Panc1 (cell line): ENCODE measurements around the gene RAD17. TPM values are rescaled to one million over a fixed set of nuclear protein-coding genes. Genes with fewer than 3 reads are reported as not detected.
A peak's percentile ranks its signal among the peaks of the same experiment; 100 is the strongest.
"Not testable (repeated sequence)": the region's sequence is repeated elsewhere in the genome, so short reads cannot be mapped to it uniquely, and the experiment has no call there.

Source experiments
- ATAC-seq: fragments of 200-7000 bp; cut with Tn5 transposase; 2 replicates; pipeline ENCODE4 v1.9.1; 2020; ENCODE audit warnings: mild to moderate bottlenecking, moderate library complexity
- BruUV-seq: library from RNA; stranded (reverse); fragments of 400-500 nt; replicated peaks from 2 replicates; lab custom pipeline; 2021; lab: Mats Ljungman, UMichigan
- CTCF ChIA-PET: fragments of 300-600 bp; sonication (Branson Sonifier 250); formaldehyde crosslinking; loops from one replicate; lab custom pipeline; 2022; ENCODE audit warnings: antibody characterized with exemption; lab: Charles Lee
- POLR2A ChIA-PET: fragments of 300-600 bp; sonication (Branson Sonifier 250); formaldehyde crosslinking; loops from one replicate; lab custom pipeline; 2022; ENCODE audit warnings: antibody characterized with exemption; lab: Charles Lee
- DNase-seq: peaks from one replicate; pipeline ENCODE4 v3.0.0-alpha.2; 2010; ENCODE audit warnings: low read depth, low spot score
- H3K27ac ChIP-seq: 2 replicates; pipeline ENCODE4 v1.5.1; 2011; ENCODE audit warnings: mild to moderate bottlenecking, low read length, inconsistent platforms
- H3K27me3 ChIP-seq: fragments of 200-500 bp; sonication (Bioruptor generic); 2 replicates; pipeline ENCODE4 v1.6.0; 2014; ENCODE audit warnings: low read length, inconsistent platforms; ENCODE audit not compliant: control insufficient read depth, insufficient read depth
- H3K36me3 ChIP-seq: fragments of 200-500 bp; sonication (Bioruptor generic); 2 replicates; pipeline ENCODE4 v1.5.1; 2014; ENCODE audit warnings: inconsistent platforms, mild to moderate bottlenecking, low read length, moderate library complexity; ENCODE audit not compliant: control insufficient read depth, insufficient read depth
- H3K4me1 ChIP-seq: 2 replicates; pipeline ENCODE4 v1.5.1; 2011; ENCODE audit warnings: inconsistent platforms, mild to moderate bottlenecking, low read length, moderate library complexity; ENCODE audit not compliant: control insufficient read depth, insufficient read depth
- H3K4me3 ChIP-seq, 2 experiments: 2 replicates each; pipeline ENCODE4 v1.5.1; 2011 to 2012; ENCODE audit warnings: low read depth in 2 of 2, low read length in 2 of 2, mild to moderate bottlenecking in 2 of 2, inconsistent platforms in 1 of 2, moderate library complexity in 1 of 2
- H3K9me3 ChIP-seq: fragments of 200-500 bp; sonication (Bioruptor generic); 2 replicates; pipeline ENCODE4 v1.5.1; 2014; ENCODE audit warnings: low read depth, mild to moderate bottlenecking, inconsistent platforms, low read length, moderate library complexity; ENCODE audit not compliant: control insufficient read depth, insufficient read depth
- POLR2AphosphoS5 ChIP-seq: IDR thresholded peaks from 2 replicates; pipeline ENCODE4 v1.6.1; 2012; ENCODE audit warnings: mild to moderate bottlenecking, low read depth, low read length, moderate library complexity
- SIN3A ChIP-seq: IDR thresholded peaks from 2 replicates; pipeline ENCODE4 v1.6.1; 2012; ENCODE audit warnings: low read depth, mild to moderate bottlenecking, low read length, moderate library complexity, borderline replicate concordance; ENCODE audit not compliant: insufficient read depth
- TCF7L2 ChIP-seq: IDR thresholded peaks from 2 replicates; pipeline ENCODE4 v1.6.1; 2011; ENCODE audit warnings: mild to moderate bottlenecking, low read depth, low read length, inconsistent platforms
- in situ Hi-C: cut with HindIII; loops from 2 replicates; pipeline ENCODE4 v1.10.0; 2016; ENCODE audit warnings: low sequenced_read_pairs, low pct_unique_long_range_greater_than_20kb
- intact Hi-C: fragments of 100-400 bp; cut with micrococcal nuclease; formaldehyde crosslinking; loops from one replicate; pipeline ENCODE4 v1.10.0; 2022; ENCODE audit not compliant: unreplicated experiment
- total RNA-seq: library from RNA; stranded (reverse); gene quantifications from one replicate; pipeline ENCODE4 v1.2.1, GENCODE V29; 2021; ENCODE audit not compliant: unreplicated experiment
- TF ChIP-seq, protein P1 (sequence below): fragments of 450-650 bp; IDR thresholded peaks from 2 replicates; pipeline ENCODE4 v1.5.1; 2017; ENCODE audit warnings: mild to moderate bottlenecking
- TF ChIP-seq, protein P2 (sequence below), 2 experiments: IDR thresholded peaks; 2 replicates each; pipeline ENCODE4 v1.6.1; 2011 to 2012; ENCODE audit warnings: low read depth in 2 of 2, control low read depth in 1 of 2, low read length in 1 of 2, mild to moderate bottlenecking in 1 of 2, moderate library complexity in 1 of 2; ENCODE audit not compliant: insufficient read depth in 1 of 2

Gene RAD17
- total RNA-seq, 1 experiment from 2014 or later, result 41.7 TPM

DNA sequence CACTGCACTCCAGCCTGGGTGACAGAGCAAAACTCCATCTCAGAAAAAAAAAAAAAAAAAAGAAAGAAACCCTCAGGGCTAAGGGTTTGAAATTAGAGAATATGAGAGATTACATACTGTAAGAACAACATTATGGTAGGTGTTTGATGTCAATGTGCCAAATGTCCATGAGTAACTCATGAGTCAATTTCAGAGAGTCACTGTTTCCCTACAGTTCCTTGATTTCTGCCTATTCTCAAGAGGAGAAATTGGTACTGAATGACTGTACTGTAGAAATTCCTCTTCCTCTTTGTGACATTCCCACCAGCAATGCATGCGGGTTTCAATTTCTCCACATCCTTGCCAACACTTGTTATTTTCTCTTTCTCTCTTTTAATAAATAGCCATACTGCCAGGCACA, 80.5 kb downstream of the RAD17 start:
- CTCF ChIA-PET, result no interaction called here
- ATAC-seq, result peak; percentile 66; the same call in 1 of the 2 replicates
- Histone ChIP-seq H3K36me3 (no peaks in the 10 kb centered on the region), H3K27me3 (no peaks in the 10 kb centered on the region), H3K4me3 (no peak overlapping the region), H3K9me3 (no peaks in the 10 kb centered on the region), H3K4me1 (peaks cover 5% of the 10 kb centered on the region), H3K27ac (no peak overlapping the region)
- POLR2A ChIA-PET, result no interaction called here
- in situ Hi-C loops, result no loop called here
- intact Hi-C loops, result no loop called here
- DNase-seq, result peak; percentile 85
- TF ChIP-seq TCF7L2 (no peak), SIN3A (no peak), POLR2AphosphoS5 (no peak)
- TF ChIP-seq, protein P1, sequence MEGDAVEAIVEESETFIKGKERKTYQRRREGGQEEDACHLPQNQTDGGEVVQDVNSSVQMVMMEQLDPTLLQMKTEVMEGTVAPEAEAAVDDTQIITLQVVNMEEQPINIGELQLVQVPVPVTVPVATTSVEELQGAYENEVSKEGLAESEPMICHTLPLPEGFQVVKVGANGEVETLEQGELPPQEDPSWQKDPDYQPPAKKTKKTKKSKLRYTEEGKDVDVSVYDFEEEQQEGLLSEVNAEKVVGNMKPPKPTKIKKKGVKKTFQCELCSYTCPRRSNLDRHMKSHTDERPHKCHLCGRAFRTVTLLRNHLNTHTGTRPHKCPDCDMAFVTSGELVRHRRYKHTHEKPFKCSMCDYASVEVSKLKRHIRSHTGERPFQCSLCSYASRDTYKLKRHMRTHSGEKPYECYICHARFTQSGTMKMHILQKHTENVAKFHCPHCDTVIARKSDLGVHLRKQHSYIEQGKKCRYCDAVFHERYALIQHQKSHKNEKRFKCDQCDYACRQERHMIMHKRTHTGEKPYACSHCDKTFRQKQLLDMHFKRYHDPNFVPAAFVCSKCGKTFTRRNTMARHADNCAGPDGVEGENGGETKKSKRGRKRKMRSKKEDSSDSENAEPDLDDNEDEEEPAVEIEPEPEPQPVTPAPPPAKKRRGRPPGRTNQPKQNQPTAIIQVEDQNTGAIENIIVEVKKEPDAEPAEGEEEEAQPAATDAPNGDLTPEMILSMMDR, result no peak
- TF ChIP-seq, protein P2, sequence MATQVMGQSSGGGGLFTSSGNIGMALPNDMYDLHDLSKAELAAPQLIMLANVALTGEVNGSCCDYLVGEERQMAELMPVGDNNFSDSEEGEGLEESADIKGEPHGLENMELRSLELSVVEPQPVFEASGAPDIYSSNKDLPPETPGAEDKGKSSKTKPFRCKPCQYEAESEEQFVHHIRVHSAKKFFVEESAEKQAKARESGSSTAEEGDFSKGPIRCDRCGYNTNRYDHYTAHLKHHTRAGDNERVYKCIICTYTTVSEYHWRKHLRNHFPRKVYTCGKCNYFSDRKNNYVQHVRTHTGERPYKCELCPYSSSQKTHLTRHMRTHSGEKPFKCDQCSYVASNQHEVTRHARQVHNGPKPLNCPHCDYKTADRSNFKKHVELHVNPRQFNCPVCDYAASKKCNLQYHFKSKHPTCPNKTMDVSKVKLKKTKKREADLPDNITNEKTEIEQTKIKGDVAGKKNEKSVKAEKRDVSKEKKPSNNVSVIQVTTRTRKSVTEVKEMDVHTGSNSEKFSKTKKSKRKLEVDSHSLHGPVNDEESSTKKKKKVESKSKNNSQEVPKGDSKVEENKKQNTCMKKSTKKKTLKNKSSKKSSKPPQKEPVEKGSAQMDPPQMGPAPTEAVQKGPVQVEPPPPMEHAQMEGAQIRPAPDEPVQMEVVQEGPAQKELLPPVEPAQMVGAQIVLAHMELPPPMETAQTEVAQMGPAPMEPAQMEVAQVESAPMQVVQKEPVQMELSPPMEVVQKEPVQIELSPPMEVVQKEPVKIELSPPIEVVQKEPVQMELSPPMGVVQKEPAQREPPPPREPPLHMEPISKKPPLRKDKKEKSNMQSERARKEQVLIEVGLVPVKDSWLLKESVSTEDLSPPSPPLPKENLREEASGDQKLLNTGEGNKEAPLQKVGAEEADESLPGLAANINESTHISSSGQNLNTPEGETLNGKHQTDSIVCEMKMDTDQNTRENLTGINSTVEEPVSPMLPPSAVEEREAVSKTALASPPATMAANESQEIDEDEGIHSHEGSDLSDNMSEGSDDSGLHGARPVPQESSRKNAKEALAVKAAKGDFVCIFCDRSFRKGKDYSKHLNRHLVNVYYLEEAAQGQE (IDR thresholded peaks at IDR 0.05; ENCODE audit: insufficient read depth in 1 of 2, low read depth in 2 of 2, low read length in 1 of 2), result no peak
- no TSS peak for BruUV-seq

DNA sequence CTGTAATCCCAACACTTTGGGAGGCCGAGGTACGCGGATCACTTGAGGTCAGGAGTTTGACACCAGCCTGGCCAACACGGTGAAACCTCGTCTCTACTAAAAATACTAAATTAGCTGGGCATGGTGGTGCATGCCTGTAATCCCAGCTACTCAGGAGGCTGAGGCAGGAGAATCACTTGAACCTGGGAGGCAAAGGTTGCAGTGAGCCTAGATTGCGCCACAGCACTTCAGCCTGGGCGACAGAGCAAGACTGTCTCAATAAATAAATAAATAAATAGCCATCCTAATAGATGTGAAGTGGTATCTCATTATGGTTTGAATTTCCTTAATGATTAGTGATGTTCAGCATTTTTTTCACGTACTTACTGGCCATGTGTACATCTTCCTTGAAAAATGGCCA, 80.9 kb downstream of the RAD17 start:
- ATAC-seq, DNase-seq, intact Hi-C loops, H3K27ac ChIP-seq, POLR2A ChIA-PET, H3K9me3 ChIP-seq, H3K36me3 ChIP-seq, H3K4me3 ChIP-seq, in situ Hi-C loops, CTCF ChIA-PET, BruUV-seq, H3K27me3 ChIP-seq, H3K4me1 ChIP-seq: not testable (repeated sequence)

DNA sequence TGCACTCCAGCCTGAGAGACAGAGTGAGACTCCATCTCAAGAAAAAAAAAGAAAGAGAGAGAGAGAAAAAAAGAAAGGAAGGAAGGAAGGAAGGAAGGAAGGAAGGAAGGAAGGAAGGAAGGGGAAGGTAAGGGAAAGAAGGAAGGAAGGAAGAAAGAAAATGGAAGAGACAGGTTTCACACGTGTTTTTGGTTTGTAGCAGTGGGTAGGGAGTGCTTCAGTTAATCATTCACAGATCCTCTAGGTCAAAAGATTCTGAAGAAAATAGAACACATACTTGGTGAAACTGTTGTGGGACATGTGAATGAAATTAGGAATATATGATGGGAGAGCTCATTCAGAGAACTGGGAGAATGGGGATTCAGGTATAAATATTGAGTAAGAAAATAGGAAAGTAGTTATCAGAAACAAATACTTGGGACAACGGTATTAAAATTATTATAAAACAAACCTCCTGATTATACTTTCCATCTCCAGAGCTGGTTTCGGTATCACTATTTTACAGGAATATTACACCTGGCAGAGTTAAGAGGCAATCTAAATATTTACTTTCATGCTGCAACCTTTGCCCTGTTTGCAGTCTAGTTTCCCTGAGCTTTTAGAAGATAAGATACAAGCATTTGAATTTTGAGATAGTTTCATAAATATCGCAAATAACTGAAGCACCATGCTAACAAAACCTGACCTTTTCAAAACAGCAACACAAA, 82.5 kb downstream of the RAD17 start:
- no peak for DNase-seq
- Histone ChIP-seq H3K4me1 (peaks cover 5% of the 10 kb centered on the region), H3K4me3 (no peak overlapping the region), H3K36me3 (no peaks in the 10 kb centered on the region), H3K9me3 (no peaks in the 10 kb centered on the region), H3K27me3 (no peaks in the 10 kb centered on the region), H3K27ac (no peak overlapping the region)
- no TSS peak for BruUV-seq
- in situ Hi-C loops (no loop called here), intact Hi-C loops (no loop called here)
- no peak for ATAC-seq
- no peak for TF ChIP-seq SIN3A
- TF ChIP-seq TCF7L2, result no peak
- TF ChIP-seq, protein P1, result no peak
- no peak for TF ChIP-seq POLR2AphosphoS5
- TF ChIP-seq, protein P2 (IDR thresholded peaks at IDR 0.05; ENCODE audit: insufficient read depth in 1 of 2, low read depth in 2 of 2, low read length in 1 of 2), result no peak
- CTCF ChIA-PET, result no interaction called here
- POLR2A ChIA-PET, result no interaction called here
